DND-41 (cell line): ENCODE data around the gene ZSCAN22.
A peak's percentile ranks its signal among the peaks of the same experiment; 100 is the strongest.

Experiments used
- ATAC-seq: fragments of 200-7000 bp; cut with Tn5 transposase; 3 replicates; pipeline ENCODE4 v1.9.1; 2021; ENCODE audit warnings: low read depth; ENCODE audit not compliant: insufficient read depth
- DNase-seq: peaks from one replicate; pipeline ENCODE4 v3.0.0-alpha.2; 2020
- H2AFZ ChIP-seq: 2 replicates; pipeline ENCODE4 v1.6.0; 2012; ENCODE audit warnings: low read depth, low read length
- H3K27ac ChIP-seq: 2 replicates; pipeline ENCODE4 v1.5.1; 2012; ENCODE audit warnings: low read length, inconsistent platforms
- H3K27me3 ChIP-seq: fragments of 200-600 bp; sonication (generic); 2 replicates; pipeline ENCODE4 v1.6.0; 2012; ENCODE audit warnings: low read length, mild to moderate bottlenecking, inconsistent platforms; ENCODE audit not compliant: insufficient read depth, poor library complexity
- H3K36me3 ChIP-seq: 2 replicates; pipeline ENCODE4 v1.5.1; 2012; ENCODE audit warnings: low read length, inconsistent platforms; ENCODE audit not compliant: insufficient read depth
- H3K4me1 ChIP-seq: 2 replicates; pipeline ENCODE4 v1.5.1; 2012; ENCODE audit warnings: mild to moderate bottlenecking, low read length; ENCODE audit not compliant: insufficient read depth
- H3K4me2 ChIP-seq: 2 replicates; pipeline ENCODE4 v1.6.0; 2012; ENCODE audit warnings: mild to moderate bottlenecking, moderate library complexity, low read length, inconsistent platforms; ENCODE audit not compliant: insufficient read depth
- H3K4me3 ChIP-seq, 2 experiments: fragments of 200-600 bp in 1 of 2; shearing (Covaris generic) in 1 of 2; 2 replicates each; pipeline ENCODE4 v1.5.1; 2012 to 2016; ENCODE audit warnings: inconsistent platforms in 2 of 2, low read length in 2 of 2, mild to moderate bottlenecking in 2 of 2, low read depth in 1 of 2, moderate library complexity in 1 of 2
- H3K79me2 ChIP-seq: 2 replicates; pipeline ENCODE4 v1.6.0; 2012; ENCODE audit warnings: low read length, inconsistent platforms; ENCODE audit not compliant: insufficient read depth
- H3K9ac ChIP-seq: 2 replicates; pipeline ENCODE4 v1.6.0; 2012; ENCODE audit warnings: low read depth, mild to moderate bottlenecking, inconsistent platforms, low read length, moderate library complexity
- H3K9me3 ChIP-seq: 2 replicates; pipeline ENCODE4 v1.5.1; 2012; ENCODE audit warnings: low read length, moderate library complexity, mild to moderate bottlenecking, inconsistent platforms; ENCODE audit not compliant: insufficient read depth, severe bottlenecking
- H4K20me1 ChIP-seq: 2 replicates; pipeline ENCODE4 v1.6.0; 2012; ENCODE audit warnings: low read length; ENCODE audit not compliant: insufficient read depth
- CTCF ChIP-seq: IDR thresholded peaks from 2 replicates; pipeline ENCODE4 v1.5.1; 2012; ENCODE audit warnings: borderline replicate concordance, low read length, moderate library complexity, mild to moderate bottlenecking; ENCODE audit not compliant: poor library complexity, severe bottlenecking; ENCODE audit errors: extremely low read depth
- EZH2 ChIP-seq: IDR thresholded peaks from 3 replicates; pipeline ENCODE4 v1.6.1; 2012; ENCODE audit warnings: borderline replicate concordance, low read depth, mild to moderate bottlenecking, moderate library complexity, low read length, inconsistent platforms; ENCODE audit not compliant: severe bottlenecking

The ZSCAN22 gene

GRCh38 chr19:58326501-58326913 is 287 bp upstream of the ZSCAN22 start:
- Histone ChIP-seq H4K20me1 (no peaks in the 10 kb centered on the region), H3K4me3 (peak overlapping the region; percentile 58 to 76), H3K27ac (peak overlapping the region; percentile 74), H3K27me3 (no peaks in the 10 kb centered on the region), H3K36me3 (peaks cover 6% of the 10 kb centered on the region; the same call in 1 of the 2 replicates), H3K9me3 (no peaks in the 10 kb centered on the region), H3K9ac (peak overlapping the region; percentile 63), H3K79me2 (peaks cover 32% of the 10 kb centered on the region), H3K4me1 (peaks cover 39% of the 10 kb centered on the region), H2AFZ (peak overlapping the region; percentile 94), H3K4me2 (peak overlapping the region; percentile 93)
- ATAC-seq (peak; percentile 71), DNase-seq (no peak)
- TF ChIP-seq EZH2 = no peak
- no peak for TF ChIP-seq CTCF

GRCh38 chr19:58328999-58329398 is 2.2 kb downstream of the ZSCAN22 start:
- no peak overlapping the region for H3K9ac ChIP-seq
- no peak overlapping the region for H3K4me3 ChIP-seq
- peaks cover 39% of the 10 kb centered on the region for H3K4me1 ChIP-seq
- DNase-seq (peak; percentile 44), ATAC-seq (no peak)
- no peak overlapping the region for H3K27ac ChIP-seq
- no peaks in the 10 kb centered on the region for H3K27me3 ChIP-seq
- H4K20me1 ChIP-seq = no peaks in the 10 kb centered on the region
- H3K9me3 ChIP-seq = no peaks in the 10 kb centered on the region
- peak overlapping the region; percentile 19; the same call in 1 of the 2 replicates for H3K4me2 ChIP-seq
- H3K79me2 ChIP-seq = peaks cover 32% of the 10 kb centered on the region
- 0 out of 2 replicates have a peak, but pooled peaks cover 3% of the 10 kb centered on the region for H3K36me3 ChIP-seq
- H2AFZ ChIP-seq = no peak overlapping the region
- TF ChIP-seq CTCF = peak; percentile 69
- TF ChIP-seq EZH2 = no peak

- no peak for TF ChIP-seq EZH2
- TF ChIP-seq CTCF = no peak
- Histone ChIP-seq H3K9me3 (no peaks in the 10 kb centered on the region), H3K27ac (no peak overlapping the region), H4K20me1 (no peaks in the 10 kb centered on the region), H3K27me3 (no peaks in the 10 kb centered on the region), H3K9ac (no peak overlapping the region), H3K36me3 (peaks cover 8% of the 10 kb centered on the region), H3K79me2 (peaks cover 21% of the 10 kb centered on the region), H3K4me3 (no peak overlapping the region), H2AFZ (no peak overlapping the region), H3K4me1 (peaks cover 32% of the 10 kb centered on the region), H3K4me2 (no peak overlapping the region)
- ATAC-seq = no peak
- no peak for DNase-seq
Observed at GRCh38 chr19:58330458-58330857, 3.7 kb downstream of the ZSCAN22 start.
